Body of pancreas (tissue), 4 donors: ENCODE data around the gene RBMS3.

Experiments used
- POLR2A ChIP-seq, 3 donors: fragments of 450-650 bp; IDR thresholded peaks; one replicate each; pipeline ENCODE4 v1.6.1; 2016; ENCODE audit warnings: antibody characterized with exemption in 3 of 3, mild to moderate bottlenecking in 2 of 3
- TF ChIP-seq, protein P1 (sequence below), 7 experiments: fragments of 450-650 bp in 4 of 7; fragments of 200-600 bp in 3 of 7; sonication (generic) in 3 of 7; IDR thresholded peaks; one replicate each; pipeline ENCODE4 v1.5.1; 2016 to 2019; ENCODE audit warnings: antibody characterized with exemption in 7 of 7

DNA sequence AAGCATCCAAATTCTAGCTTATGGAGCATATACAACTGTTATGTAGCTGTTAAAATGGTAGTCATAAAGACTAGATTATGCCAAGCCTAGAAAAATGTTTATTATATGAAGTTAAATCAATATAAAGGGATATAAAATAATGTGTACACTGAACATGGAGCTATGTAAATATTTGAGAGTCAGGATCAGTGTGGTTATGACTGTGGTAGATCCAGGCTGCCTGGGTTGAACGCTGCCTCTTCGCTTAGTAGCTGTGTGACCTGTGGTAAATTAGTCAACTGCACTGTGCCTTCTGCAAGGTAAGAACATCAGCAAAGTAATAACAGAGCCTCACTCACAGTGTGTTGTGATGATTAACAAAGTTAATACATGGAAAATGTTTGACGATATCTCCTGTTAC is 212.2 kb downstream of the RBMS3 start:
- TF ChIP-seq, protein P1, sequence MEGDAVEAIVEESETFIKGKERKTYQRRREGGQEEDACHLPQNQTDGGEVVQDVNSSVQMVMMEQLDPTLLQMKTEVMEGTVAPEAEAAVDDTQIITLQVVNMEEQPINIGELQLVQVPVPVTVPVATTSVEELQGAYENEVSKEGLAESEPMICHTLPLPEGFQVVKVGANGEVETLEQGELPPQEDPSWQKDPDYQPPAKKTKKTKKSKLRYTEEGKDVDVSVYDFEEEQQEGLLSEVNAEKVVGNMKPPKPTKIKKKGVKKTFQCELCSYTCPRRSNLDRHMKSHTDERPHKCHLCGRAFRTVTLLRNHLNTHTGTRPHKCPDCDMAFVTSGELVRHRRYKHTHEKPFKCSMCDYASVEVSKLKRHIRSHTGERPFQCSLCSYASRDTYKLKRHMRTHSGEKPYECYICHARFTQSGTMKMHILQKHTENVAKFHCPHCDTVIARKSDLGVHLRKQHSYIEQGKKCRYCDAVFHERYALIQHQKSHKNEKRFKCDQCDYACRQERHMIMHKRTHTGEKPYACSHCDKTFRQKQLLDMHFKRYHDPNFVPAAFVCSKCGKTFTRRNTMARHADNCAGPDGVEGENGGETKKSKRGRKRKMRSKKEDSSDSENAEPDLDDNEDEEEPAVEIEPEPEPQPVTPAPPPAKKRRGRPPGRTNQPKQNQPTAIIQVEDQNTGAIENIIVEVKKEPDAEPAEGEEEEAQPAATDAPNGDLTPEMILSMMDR (IDR thresholded peaks at IDR 0.05) = no peak
- TF ChIP-seq POLR2A (IDR thresholded peaks at IDR 0.05) = no peak
